ENCODE measurements around the gene MSRB3.

GRCh38 chr12:65463611-65464010, 185.1 kb downstream of the MSRB3 start:
- TF ChIP-seq POLR2A (IDR thresholded peaks at IDR 0.05) (no peak), POLR2AphosphoS5 (IDR thresholded peaks at IDR 0.05; ENCODE audit: insufficient read depth in 1 of 2, low read depth in 1 of 2) (no peak)
- TF ChIP-seq, protein P1, sequence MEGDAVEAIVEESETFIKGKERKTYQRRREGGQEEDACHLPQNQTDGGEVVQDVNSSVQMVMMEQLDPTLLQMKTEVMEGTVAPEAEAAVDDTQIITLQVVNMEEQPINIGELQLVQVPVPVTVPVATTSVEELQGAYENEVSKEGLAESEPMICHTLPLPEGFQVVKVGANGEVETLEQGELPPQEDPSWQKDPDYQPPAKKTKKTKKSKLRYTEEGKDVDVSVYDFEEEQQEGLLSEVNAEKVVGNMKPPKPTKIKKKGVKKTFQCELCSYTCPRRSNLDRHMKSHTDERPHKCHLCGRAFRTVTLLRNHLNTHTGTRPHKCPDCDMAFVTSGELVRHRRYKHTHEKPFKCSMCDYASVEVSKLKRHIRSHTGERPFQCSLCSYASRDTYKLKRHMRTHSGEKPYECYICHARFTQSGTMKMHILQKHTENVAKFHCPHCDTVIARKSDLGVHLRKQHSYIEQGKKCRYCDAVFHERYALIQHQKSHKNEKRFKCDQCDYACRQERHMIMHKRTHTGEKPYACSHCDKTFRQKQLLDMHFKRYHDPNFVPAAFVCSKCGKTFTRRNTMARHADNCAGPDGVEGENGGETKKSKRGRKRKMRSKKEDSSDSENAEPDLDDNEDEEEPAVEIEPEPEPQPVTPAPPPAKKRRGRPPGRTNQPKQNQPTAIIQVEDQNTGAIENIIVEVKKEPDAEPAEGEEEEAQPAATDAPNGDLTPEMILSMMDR (IDR thresholded peaks at IDR 0.05), result no peak
